ENCODE data around the gene CDK19. TPM values are rescaled to one million over a fixed set of nuclear protein-coding genes. Genes with fewer than 3 reads are reported as not detected.

Gene CDK19
- total RNA-seq, 1 experiment from 2014 or later = 7.0 TPM

DNA sequence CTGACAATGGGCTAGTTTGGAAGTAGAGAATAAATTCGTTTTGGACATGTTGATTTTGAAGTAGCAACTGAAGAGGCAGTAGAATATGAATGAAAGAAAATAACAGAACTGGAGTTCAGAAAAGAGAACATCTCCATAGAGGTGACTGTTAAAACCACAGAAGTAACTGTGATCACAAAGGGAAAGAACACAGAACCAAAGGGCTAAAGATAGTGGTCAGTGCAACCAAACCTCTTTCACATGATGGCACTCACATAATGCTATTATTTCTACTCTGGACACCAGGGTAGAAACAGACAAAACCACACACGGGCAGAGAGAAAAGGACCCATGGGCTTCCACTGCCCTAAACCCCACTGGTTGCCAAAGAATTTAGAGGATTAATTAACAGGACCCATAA lies 58.5 kb downstream of the CDK19 start:
- no peaks in the 10 kb centered on the region for H3K4me1 ChIP-seq (ENCODE audit: insufficient read depth, low read length)
- H4K20me1 ChIP-seq (ENCODE audit: control insufficient read depth, insufficient read depth, insufficient read length) = no peaks in the 10 kb centered on the region
- no peak overlapping the region for H3K56ac ChIP-seq (ENCODE audit: insufficient read length, low read depth, low read length)
- Mint-ChIP-seq H3K4me3 (no peak overlapping the region), H3K9me3 (no peaks in the 10 kb centered on the region), H3K27ac (no peak overlapping the region), H3K36me3 (ENCODE audit: insufficient read depth in 1 of 3, low read depth in 3 of 3) (no peaks in the 10 kb centered on the region), H3K27me3 (ENCODE audit: low read depth) (no peaks in the 10 kb centered on the region), H3K4me1 (no peaks in the 10 kb centered on the region)
- no peak overlapping the region for H2AFZ ChIP-seq (ENCODE audit: low read length)
- H2BK20ac ChIP-seq (ENCODE audit: low read depth, low read length, poor library complexity, severe bottlenecking) = no peak overlapping the region
- H3K79me1 ChIP-seq (ENCODE audit: insufficient read depth, low read depth, low read length, poor library complexity, severe bottlenecking) = no peaks in the 10 kb centered on the region
- H3K23me2 ChIP-seq (ENCODE audit: insufficient read length, low read depth, low read length, poor library complexity, severe bottlenecking) = no peaks in the 10 kb centered on the region
- H3K4me2 ChIP-seq (ENCODE audit: insufficient read depth, insufficient read length, low read length) = no peak overlapping the region
- no peak overlapping the region for H4K8ac ChIP-seq (replicated peaks; ENCODE audit: insufficient read length, low read depth, low read length)
- H3K4ac ChIP-seq (ENCODE audit: low read depth, low read length) = no peak overlapping the region
- H2BK15ac ChIP-seq (ENCODE audit: low read depth, low read length) = no peak overlapping the region
- H2BK5ac ChIP-seq (ENCODE audit: insufficient read length, low read length) = no peak overlapping the region
- no peaks in the 10 kb centered on the region for H3K27me3 ChIP-seq (ENCODE audit: insufficient read depth, low read length)
- no peaks in the 10 kb centered on the region for H3K9me3 ChIP-seq (ENCODE audit: control insufficient read depth, low read depth, low read length)
- no peak overlapping the region for H2BK12ac ChIP-seq (ENCODE audit: insufficient read length, low read depth, low read length)
- no peak overlapping the region for H3K14ac ChIP-seq (ENCODE audit: insufficient read depth, low read length)
- TF ChIP-seq, protein P1, sequence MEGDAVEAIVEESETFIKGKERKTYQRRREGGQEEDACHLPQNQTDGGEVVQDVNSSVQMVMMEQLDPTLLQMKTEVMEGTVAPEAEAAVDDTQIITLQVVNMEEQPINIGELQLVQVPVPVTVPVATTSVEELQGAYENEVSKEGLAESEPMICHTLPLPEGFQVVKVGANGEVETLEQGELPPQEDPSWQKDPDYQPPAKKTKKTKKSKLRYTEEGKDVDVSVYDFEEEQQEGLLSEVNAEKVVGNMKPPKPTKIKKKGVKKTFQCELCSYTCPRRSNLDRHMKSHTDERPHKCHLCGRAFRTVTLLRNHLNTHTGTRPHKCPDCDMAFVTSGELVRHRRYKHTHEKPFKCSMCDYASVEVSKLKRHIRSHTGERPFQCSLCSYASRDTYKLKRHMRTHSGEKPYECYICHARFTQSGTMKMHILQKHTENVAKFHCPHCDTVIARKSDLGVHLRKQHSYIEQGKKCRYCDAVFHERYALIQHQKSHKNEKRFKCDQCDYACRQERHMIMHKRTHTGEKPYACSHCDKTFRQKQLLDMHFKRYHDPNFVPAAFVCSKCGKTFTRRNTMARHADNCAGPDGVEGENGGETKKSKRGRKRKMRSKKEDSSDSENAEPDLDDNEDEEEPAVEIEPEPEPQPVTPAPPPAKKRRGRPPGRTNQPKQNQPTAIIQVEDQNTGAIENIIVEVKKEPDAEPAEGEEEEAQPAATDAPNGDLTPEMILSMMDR (conservative IDR thresholded peaks at IDR 0.05) = no peak
- no peak overlapping the region for H4K91ac ChIP-seq (ENCODE audit: insufficient read length, low read depth, low read length)
- no peak overlapping the region for H3T11ph ChIP-seq (ENCODE audit: low read length)
- no peak overlapping the region for H3K18ac ChIP-seq (ENCODE audit: insufficient read length, low read depth, low read length)
- H3K27ac ChIP-seq (ENCODE audit: insufficient read length, low read depth, low read length) = no peak overlapping the region
- H3K79me2 ChIP-seq (ENCODE audit: insufficient read depth, low read length) = no peaks in the 10 kb centered on the region
- WGBS (ENCODE audit: extremely low coverage, insufficient read length, low lambda C conversion rate) = 100% methylated on average over 1 of the region's 2 CpGs
- H3K9ac ChIP-seq (ENCODE audit: extremely low read depth, insufficient read length, low read length) = no peak overlapping the region
- no peak for DNase-seq
- no peak overlapping the region for H3K23ac ChIP-seq (ENCODE audit: insufficient read length, low read depth, low read length)
- H2BK120ac ChIP-seq (ENCODE audit: low read depth, low read length, poor library complexity, severe bottlenecking) = no peak overlapping the region
- H2AK5ac ChIP-seq (ENCODE audit: insufficient read length, low read length) = no peak overlapping the region
- no peak overlapping the region for H4K5ac ChIP-seq (ENCODE audit: insufficient read length, low read depth, low read length)

Measured in H9 (cell line).